22Rv1 (cell line): Measurements from ENCODE around the gene HOXA10.
A peak's percentile ranks its signal among the peaks of the same experiment; 100 is the strongest.

Source experiments
- H3K27ac ChIP-seq: fragments of 450-650 bp; 2 replicates; pipeline ENCODE4 v1.5.1; 2017
- CTCF ChIP-seq: fragments of 450-650 bp; IDR thresholded peaks from 2 replicates; pipeline ENCODE4 v1.5.1; 2017; ENCODE audit warnings: mild to moderate bottlenecking
- ZFX ChIP-seq: fragments of 450-650 bp; IDR thresholded peaks from 2 replicates; pipeline ENCODE4 v1.6.1; 2017; ENCODE audit warnings: antibody characterized with exemption, borderline replicate concordance

Gene HOXA10

GRCh38 chr7:27179030-27179429, 4.9 kb upstream of the HOXA10 start:
- TF ChIP-seq ZFX (no peak), CTCF (no peak)
- H3K27ac ChIP-seq = 0 out of 2 replicates have a peak overlapping the region, but pooled peaks have one; percentile 46

DNA sequence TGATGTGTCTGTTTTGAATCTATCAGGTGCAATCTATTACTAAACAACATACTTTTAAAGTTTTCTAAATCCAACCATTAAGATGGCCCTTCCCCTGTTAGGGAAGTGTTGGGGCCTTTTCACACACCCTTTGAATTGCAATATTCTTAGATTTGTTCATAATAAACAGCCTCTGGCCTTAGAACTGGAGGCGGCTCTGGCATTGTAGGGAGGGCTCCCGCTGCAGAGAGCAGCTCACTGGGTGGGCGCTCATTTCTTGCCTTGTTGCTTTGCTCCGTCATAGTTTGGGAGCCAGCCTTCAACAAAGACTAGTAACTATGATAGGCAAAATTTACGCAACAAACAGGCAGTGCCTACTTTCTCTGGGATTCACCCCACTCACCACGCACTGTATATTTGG, 4.2 kb upstream of the HOXA10 start:
- TF ChIP-seq CTCF = no peak
- TF ChIP-seq ZFX = no peak
- H3K27ac ChIP-seq = no peak overlapping the region

- H3K27ac ChIP-seq = no peak overlapping the region
- no peak for TF ChIP-seq CTCF
- TF ChIP-seq ZFX = no peak
These were observed 3.7 kb upstream of the HOXA10 start for GRCh38 chr7:27177795-27178320.

- no peak overlapping the region for H3K27ac ChIP-seq
- TF ChIP-seq CTCF (no peak), ZFX (no peak)
These were observed 3.1 kb upstream of the HOXA10 start for GRCh38 chr7:27176962-27177794.

DNA sequence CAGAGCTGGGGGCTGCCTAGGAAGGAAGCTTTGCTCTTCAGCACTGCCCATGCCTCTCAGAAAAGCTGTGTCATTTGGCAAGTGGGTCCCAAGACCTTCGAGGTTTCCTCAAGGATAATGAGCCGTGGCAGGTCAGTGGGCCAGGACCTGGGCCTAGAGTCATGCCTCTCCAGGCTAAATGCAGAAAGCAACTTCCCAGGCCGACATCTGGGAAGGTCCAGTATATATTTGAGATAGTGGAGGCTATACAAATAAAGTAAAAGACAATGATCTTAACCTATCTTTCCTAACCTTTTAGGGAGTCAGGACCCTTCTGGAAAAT, 2.4 kb upstream of the HOXA10 start:
- no peak overlapping the region for H3K27ac ChIP-seq
- TF ChIP-seq ZFX (no peak), CTCF (no peak)

DNA sequence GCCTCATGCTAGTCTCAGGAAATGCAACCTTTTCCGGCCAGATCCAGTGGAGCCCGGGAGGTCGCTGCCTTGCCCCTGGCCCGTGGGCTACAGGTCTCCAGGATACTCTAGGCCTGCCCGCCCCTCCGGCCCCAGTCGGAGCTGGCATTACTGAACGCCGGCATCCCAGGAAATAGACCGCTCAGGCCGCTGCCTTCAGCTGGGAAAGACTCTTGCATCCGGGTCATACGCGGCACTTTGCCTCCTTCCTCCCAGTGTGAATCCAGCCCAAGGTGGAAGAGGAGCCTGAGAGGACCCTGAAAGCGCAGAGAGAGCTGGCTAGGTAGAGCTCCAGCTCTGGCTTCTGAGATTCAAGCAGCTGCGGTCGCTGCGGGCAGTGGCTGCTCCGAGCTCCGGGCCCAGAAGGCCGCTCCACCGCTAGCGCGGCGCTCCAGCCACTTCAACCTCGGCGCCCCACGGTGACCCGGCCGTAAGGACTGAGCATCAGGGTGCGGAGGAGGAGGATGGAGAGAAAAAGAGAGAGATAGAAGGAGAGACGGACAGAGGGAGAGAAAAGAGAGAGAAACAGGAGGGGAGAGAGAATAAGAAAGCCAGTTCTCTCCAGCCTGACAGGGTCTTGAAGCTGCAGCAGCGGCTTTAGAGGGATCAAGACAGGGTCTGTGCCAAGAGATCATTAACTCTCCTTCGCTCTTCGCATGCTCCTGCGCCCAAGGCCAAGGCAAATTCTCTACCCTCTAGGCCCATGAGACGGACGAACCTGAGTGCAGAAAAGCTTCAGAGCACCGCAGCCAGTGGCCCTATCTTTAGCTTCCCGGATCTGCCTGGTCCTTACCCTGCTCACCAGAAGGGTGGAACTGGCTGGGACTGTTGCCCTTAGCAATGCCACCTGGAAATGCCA, 1.8 kb upstream of the HOXA10 start:
- no peak overlapping the region for H3K27ac ChIP-seq
- TF ChIP-seq CTCF = no peak
